Activated CD4-positive, alpha-beta T cell treated with anti-CD3 and anti-CD28 coated beads, Interleukin-2, amount 50 U/mL, for 24 hours (primary cell): ENCODE measurements around the gene MEA1.
"Not testable (repeated sequence)": the region's sequence is repeated elsewhere in the genome, so short reads cannot be mapped to it uniquely, and the experiment has no call there.

Source experiments
- DNase-seq, 2 donors: peaks; one replicate each; pipeline ENCODE4 v3.0.0-alpha.2; 2020; ENCODE audit warnings: low read depth in 1 of 2, low spot score in 1 of 2

The MEA1 gene

DNA sequence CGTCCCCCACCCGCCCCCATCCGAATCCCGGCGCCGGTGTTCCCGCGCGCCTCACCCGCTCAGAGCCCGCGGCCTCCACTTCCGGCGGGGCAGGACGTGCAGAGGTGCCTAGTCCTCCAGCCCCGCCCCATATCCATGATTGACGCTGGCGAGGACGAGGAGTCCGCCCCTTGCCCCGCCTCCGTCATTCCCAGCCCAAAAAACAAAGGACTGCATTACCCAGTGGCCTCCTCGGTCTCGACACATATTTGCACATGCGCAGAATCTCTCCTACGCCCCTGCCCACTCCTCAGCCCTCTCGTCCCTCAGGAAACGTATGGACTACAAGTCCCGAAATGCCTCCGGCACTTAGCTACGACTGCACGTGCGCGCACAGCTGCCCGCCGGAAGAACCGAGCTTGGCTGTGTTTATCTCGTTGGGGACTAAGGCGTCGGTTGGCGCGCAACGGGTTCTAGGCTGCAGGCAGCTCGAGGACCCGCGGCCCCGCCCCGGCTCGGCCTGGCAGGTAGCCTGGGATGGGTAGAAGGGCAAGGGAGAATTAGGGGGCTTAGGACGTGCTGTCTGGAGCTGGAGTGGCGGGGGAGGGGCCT, at the start of gene MEA1, which contains the start of gene KLHDC3:
MEA1 (minus strand) TSS at position 104 of the 591 bp plus-strand sequence. CDS start 133 bp downstream, outside the sequence.
KLHDC3 (plus strand) TSS at position 407 of the 591 bp plus-strand sequence. CDS start 2,944 bp downstream, outside the sequence.
- DNase-seq, result peak; percentile 96 to 99

DNA sequence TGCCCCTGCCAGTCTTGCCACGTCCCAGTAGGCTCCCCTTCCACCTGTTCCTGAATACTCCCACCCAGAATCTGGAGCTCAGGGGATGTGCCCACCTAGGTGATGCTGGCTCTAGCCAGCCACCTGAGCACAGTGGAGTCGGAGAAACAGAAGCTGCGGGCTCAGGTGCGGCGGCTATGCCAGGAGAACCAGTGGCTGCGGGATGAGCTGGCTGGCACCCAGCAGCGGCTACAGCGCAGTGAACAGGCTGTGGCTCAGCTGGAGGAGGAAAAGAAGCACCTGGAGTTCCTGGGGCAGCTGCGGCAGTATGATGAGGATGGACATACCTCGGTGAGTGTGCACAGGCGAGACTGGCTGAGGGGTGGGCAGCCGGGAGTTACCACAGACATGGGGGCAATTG, 49.1 kb upstream of the MEA1 start:
- DNase-seq, result no peak

GRCh38 chr6:43061861-43062260, 48.1 kb upstream of the MEA1 start:
- DNase-seq, result no peak

DNA sequence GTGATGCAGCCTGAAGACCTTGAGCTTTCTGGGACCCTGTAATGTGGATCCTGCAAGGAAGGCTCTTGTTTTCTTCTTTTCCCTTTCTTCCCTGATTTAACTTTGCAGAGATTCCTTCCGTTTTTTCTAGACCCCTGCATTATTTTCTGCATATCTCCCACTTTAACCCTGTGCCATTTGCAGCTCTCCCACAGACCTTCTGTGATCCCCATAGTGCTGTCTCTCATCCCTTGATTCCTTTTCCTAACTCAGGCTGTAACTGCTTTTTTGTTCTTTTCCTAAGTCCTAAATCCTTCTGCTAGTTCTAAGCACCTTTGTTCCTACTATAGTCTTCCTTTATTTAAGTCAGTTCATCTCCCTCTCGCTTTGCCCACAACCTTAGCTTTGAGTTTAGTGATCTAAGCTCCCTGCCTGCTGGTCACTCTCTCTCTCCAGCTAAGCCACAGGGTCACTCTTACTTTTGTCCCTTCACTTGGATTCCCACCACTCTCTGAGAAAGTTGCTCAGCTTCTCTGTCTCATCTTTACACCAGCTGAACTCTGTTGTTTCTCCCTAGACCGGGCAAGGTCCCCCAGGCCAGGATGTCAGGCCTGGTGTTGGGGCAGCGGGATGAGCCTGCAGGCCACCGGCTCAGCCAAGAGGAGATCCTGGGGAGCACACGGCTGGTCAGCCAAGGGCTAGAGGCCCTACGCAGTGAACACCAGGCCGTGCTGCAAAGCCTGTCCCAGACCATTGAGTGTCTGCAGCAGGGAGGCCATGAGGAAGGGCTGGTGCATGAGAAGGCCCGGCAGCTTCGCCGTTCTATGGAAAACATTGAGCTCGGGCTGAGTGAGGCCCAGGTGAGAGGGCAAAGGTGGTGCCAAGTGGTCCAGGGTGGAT, 47.2 kb upstream of the MEA1 start:
- no peak for DNase-seq

DNA sequence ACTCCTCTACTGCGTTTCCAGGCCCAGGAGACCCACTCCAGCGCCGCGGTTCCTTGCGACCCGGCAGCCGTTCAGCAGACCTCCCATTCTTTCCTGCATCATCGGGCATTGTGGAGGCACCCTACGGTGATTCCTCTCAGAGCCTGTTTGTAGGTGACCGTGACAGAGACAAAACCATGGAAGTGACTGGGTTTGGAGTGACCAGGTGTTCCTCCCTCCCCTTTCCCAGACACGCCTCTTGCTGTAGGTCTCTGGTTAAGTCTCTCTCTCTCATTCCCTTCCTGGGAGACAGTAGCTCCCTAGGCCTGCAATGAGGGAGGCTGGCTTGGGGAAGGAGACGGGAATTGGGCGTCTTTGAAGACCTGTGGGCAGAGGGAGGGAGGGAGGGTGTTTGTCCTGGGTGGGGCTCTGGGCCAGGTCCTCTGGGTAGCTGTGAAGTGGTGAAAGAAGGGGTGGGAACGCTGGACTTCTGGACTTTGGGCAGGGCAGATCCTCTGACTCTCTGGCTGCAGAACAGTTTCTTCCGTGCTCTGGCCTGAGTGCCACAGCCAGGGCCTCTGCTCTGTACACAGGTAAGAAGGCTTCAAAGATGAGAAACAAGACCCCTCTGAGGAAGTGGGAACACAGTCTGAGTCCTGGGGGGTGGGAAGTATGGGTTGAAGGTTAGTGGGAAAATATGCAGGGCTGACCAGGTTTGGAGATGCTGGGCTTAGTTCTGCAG, 46.4 kb upstream of the MEA1 start:
- no peak for DNase-seq

- peak; percentile 91 to 97 for DNase-seq
Observed at GRCh38 chr6:43059168-43060033, 45.7 kb upstream of the MEA1 start, which contains the start of the genes KLC4 and MRPL2. Gene KLC4, plus strand, starts transcription at chr6:43059631. Its CDS starts 1,705 bp downstream, at chr6:43061336. Gene MRPL2, minus strand, starts transcription at chr6:43059434. Its CDS starts 53 bp downstream, at chr6:43059381.

- no peak for DNase-seq
Observed at GRCh38 chr6:43058531-43058930, 44.8 kb upstream of the MEA1 start.

DNA sequence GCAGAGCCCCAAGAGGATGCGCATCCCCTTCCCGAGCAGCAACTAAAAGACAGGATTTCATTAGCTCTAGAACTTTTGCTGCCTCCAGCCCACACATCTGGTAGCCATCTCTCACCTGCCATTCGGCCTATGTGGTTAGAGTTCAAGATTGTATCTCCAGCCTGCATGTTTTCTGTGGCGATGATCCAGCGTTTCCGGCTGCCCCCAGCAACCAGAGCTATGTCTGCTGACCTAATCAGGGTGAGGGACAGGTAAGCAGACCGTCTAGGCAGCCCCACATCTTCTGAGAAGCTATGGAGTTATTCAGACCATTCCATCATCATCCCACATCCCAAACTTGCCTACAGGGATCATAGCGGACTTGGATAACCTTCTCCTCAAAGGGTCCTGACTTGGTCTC, 42.2 kb upstream of the MEA1 start:
- no peak for DNase-seq

DNA sequence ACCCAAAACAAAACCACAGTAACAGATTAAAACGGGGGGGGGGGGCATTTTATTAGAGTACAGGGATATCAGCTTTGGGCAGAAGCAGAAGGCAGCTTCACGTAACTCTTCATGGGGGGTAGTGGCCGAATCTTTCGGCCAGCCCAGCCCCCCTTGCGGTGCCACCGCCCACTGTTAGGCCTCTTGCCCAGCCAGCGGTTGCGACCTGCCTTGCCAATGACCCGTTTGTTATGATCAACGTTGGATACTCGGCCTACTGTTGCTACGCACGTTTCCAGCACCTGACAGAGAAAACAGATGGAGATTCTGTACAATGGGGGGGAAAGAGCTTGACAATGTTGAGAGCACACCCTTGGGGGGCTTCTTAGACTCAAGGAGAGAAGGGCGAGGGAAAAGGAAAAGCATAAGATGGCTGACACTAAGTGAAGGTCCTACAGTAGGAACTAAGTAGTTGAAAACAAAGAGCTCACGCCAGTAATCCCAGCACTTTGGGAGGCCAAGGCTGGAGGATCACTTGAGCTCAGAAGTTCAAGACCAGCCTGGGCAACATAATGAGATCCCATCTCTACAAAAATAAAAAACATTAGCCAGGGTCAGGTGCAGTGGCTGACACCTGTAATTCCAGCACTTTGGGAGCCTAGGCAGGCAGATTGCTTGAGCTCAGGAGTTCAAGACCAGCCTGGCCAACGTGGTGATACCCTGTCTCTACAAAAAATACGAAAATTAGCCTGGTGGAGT, 40.6 kb upstream of the MEA1 start:
- DNase-seq, result no peak

- peak; percentile 76 to 87 for DNase-seq
Observed at GRCh38 chr6:43053545-43054205, 39.9 kb upstream of the MEA1 start, which contains the start of gene CUL7. Gene CUL7, minus strand, starts transcription at chr6:43053851. Its CDS starts 1,063 bp downstream, at chr6:43052788.

- peak; percentile 8 to 18 for DNase-seq
Observed at GRCh38 chr6:43052842-43053544, 39.2 kb upstream of the MEA1 start.

DNA sequence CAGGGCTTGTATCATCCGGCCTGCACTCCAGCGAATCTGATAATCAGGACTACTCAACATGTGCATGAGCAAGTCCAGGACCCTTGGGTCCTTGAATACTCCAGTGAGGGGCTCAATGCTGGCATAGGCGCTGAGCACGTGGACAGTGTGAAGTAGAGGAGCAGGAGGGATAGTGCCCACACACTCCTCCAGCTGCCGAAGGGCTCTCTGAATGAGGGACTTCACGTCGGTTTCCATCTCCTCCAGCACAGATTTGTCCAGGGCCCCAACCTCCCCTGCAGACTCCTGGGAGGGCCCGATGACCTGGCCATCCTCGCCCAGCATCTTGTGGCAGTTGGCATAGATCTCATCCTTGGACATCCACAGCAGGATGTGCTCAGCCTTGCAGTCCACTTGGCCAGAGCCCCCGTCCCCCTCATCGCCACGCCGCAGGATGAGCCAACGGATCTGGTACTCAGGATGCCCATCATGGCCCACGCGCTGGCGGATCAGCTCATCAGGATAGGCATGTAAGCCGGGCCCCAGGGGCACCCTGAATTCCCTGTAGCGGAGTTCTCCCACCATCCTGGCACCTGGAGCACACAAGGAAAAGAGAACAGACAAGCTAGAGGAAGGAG, 38.6 kb upstream of the MEA1 start:
- no peak for DNase-seq

DNA sequence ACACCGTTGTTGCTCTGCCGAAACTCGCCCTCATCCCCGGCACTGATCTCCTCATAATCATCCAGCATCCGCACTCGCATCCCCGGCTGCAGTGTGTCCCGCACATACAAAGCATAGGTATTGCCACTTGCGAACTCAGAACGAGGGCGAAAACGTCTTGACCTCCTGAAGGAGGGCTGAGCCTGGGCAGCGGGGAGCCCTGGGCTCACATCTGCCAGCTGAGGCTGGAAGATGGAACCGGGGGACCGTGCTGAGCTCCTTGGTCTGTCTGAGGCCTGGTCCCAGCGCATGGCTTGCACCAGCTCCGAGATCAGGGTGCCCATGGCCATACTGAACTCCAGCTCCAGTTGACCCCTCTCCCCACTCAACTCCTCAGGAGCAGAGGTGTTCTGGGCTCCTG, 37.2 kb upstream of the MEA1 start:
- DNase-seq, result no peak

DNA sequence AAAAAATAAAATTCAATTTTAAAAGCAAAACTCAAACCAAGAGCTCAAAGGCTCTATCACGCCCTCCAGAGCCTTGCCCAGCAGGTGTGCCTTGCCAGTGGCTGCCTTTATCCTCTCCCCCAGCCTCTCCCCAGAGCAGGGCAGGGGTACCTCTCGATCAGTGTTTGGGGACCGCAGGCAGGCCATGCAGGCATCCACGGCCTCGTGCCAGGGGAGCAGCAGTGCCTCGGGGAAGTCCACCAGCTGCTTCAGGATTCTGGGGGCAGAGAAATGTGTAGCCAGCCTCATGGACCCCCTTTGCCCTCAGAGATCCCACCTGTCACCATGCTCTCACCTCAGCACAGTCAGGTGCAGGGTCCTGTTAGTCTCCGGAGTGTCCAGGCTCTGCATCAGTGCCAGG, 34.3 kb upstream of the MEA1 start:
- no peak for DNase-seq

DNA sequence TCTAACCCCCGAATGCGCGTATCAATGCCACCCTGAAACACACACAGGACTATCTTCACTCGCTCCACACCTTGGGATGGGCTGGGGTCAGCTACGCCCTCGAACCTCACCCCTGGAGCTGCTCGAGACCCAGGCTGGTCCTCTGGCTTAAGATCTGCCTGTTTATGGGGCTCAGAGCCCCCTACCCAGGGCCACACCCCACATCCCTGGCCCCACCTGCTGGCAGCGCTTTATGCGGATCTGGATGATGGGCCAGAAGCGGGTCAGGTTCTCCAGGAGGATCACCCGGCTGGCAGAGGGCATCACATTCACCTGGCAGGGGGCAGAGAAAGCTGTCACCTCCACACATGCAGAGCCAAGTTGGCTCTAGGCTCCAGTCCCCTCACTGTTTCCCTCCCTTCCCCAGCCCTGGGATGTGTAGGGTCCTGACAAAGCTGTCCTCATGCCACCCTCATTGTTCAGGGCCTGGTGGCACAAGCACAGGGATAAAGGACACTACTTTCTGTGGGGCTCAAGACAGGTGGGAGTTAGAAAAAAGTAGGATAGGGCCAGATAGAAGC, 31.7 kb upstream of the MEA1 start:
- DNase-seq, result no peak

- DNase-seq, result no peak
Observed at GRCh38 chr6:43043310-43043709, 29.6 kb upstream of the MEA1 start.

DNA sequence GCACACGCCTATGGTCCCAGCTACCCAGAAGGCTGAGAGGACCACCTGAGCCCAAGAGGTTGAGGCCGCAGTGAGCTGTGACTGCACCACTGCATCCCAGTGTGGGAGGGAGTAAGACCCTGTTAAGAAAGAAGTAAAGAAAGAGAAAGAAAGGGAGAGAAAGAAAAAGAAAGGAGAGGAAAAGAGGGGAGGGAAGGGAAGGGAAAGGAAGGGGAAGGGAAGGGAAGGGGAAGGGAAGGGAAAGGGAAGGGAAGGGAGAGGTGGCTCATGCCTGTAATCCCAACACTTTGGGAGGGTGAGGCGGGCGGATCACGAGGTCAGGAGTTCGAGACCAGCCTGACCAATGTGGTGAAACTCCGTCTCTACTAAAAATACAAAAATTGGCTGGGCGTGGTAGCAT, 27.7 kb upstream of the MEA1 start:
- not testable (repeated sequence) for DNase-seq
